HTR-8/SVneo (cell line): Measurements from ENCODE around the gene SLC37A3.

Source experiments
- DNase-seq: peaks from one replicate; pipeline ENCODE4 v3.0.0; 2011; ENCODE audit warnings: low spot score, mixed read lengths; ENCODE audit not compliant: insufficient read length
- FAIRE-seq: peaks from 2 replicates; lab custom pipeline; 2011; peaks lifted over from hg19 to GRCh38; lab: Jason Lieb, UNC

The SLC37A3 gene

GRCh38 chr7:140403878-140404564 is 5.7 kb upstream of the SLC37A3 start, which contains the start of gene RAB19:
Gene RAB19 (plus strand): TSS chr7:140404058. CDS start chr7:140407647, 3,589 bp downstream.
- no peak for FAIRE-seq
- no peak for DNase-seq

- FAIRE-seq, result no peak
- no peak for DNase-seq
Observed at GRCh38 chr7:140402178-140402835, 4.0 kb upstream of the SLC37A3 start.

- DNase-seq (no peak), FAIRE-seq (no peak)
Observed at GRCh38 chr7:140400381-140400780, 2.1 kb upstream of the SLC37A3 start.

GRCh38 chr7:140398821-140399220 is 491 bp upstream of the SLC37A3 start:
- DNase-seq (no peak), FAIRE-seq (no peak)

- no peak for FAIRE-seq
- no peak for DNase-seq
Observed at GRCh38 chr7:140393756-140394306, 4.5 kb downstream of the SLC37A3 start.

GRCh38 chr7:140391634-140392033 is 6.7 kb downstream of the SLC37A3 start:
- FAIRE-seq, result no peak
- DNase-seq, result no peak

GRCh38 chr7:140390466-140391190 is 7.7 kb downstream of the SLC37A3 start:
- FAIRE-seq (no peak), DNase-seq (no peak)

GRCh38 chr7:140390034-140390433 is 8.3 kb downstream of the SLC37A3 start:
- no peak for FAIRE-seq

GRCh38 chr7:140389445-140389844 is 8.9 kb downstream of the SLC37A3 start:
- no peak for FAIRE-seq

More at GRCh38 chr7:140390034-140390433, 8.3 kb downstream of the SLC37A3 start:
- no peak for DNase-seq

GRCh38 chr7:140384894-140385545 is 13.3 kb downstream of the SLC37A3 start:
- no peak for DNase-seq
- no peak for FAIRE-seq

More at GRCh38 chr7:140389445-140389844, 8.9 kb downstream of the SLC37A3 start:
- DNase-seq, result no peak

- DNase-seq, result no peak
- no peak for FAIRE-seq
Observed at GRCh38 chr7:140383954-140384713, 14.2 kb downstream of the SLC37A3 start.

GRCh38 chr7:140375892-140376730 is 22.2 kb downstream of the SLC37A3 start:
- DNase-seq (no peak), FAIRE-seq (no peak)

GRCh38 chr7:140375323-140375722 is 23.0 kb downstream of the SLC37A3 start:
- DNase-seq, result no peak
- no peak for FAIRE-seq

- FAIRE-seq (no peak), DNase-seq (no peak)
Observed at GRCh38 chr7:140369294-140369693, 29.0 kb downstream of the SLC37A3 start.

GRCh38 chr7:140367528-140367927 is 30.8 kb downstream of the SLC37A3 start:
- DNase-seq, result no peak
- no peak for FAIRE-seq

- DNase-seq (no peak), FAIRE-seq (no peak)
Observed at GRCh38 chr7:140364819-140365218, 33.5 kb downstream of the SLC37A3 start.

- DNase-seq (no peak), FAIRE-seq (no peak)
Observed at GRCh38 chr7:140360697-140361229, 37.6 kb downstream of the SLC37A3 start.

- DNase-seq (no peak), FAIRE-seq (no peak)
Observed at GRCh38 chr7:140358412-140359051, 39.8 kb downstream of the SLC37A3 start.
